Kidney capillary endothelial cell (primary cell): ENCODE results near the gene VIPR2.
A peak's percentile ranks its signal among the peaks of the same experiment; 100 is the strongest.

Source experiments
- DNase-seq: peaks from one replicate; pipeline ENCODE4 v3.0.0-alpha.2; 2018; ENCODE audit warnings: low spot score

VIPR2 gene

DNA sequence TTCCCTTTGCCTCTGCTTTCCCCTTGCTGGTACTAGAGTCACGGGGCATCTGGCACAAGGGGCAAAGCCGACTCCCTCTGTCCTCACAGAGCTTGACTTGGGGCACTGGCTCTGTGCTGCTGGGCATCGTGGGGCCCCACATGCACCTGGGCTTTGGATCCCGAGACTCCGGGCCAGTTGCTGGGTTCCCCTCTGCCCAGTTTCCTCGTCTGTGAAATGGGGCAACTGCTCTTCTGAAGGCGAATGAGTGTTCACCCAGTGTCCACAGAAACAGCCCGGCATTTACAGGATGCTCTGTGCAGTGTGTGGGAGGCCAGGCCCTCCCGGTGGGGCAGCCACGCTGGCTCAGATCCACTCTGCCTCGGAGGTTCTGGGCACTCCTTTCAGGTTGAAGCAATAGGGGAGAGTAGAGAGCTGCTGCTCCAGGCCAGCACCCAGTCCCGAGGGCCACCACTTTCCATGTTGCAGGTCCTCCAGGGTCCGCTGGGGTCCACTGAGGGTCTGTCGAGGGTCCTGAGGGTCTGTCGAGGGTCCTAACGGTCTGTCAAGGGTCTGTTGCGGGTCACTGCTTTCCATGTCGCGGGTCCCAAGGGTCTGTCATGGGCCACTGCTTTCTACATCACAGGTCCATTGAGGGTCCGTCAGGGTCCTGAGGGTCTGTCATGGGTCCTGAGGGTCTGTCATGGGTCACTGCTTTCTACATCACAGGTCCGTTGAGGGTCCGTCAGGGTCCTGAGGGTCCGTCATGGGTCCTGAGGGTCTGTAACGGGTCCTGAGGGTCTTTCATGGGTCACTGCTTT lies 103.6 kb downstream of the VIPR2 start:
- no peak for DNase-seq

GRCh38 chr7:159040146-159040545 lies 104.5 kb downstream of the VIPR2 start:
- DNase-seq = no peak

DNA sequence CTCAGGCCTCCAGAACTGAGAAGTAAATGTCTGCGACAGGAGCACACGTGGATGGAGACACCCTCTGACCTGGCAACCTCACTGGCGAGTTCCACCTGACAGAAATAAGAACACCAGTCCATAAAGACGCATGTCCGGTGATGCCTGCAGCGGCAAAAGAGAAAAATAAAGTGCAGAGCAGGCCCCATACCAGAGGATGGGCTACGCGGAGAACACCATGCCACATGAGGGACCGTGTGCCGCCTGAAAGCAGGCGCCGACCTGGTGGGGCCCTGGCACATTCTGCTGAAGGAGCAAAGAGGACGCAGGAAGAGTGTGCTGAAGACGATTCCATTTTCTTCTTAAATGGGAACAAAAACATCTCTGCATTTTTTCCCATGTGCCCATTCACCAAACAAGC lies 105.0 kb downstream of the VIPR2 start:
- DNase-seq = no peak

- DNase-seq = no peak
Observed at GRCh38 chr7:159038066-159038465, 106.6 kb downstream of the VIPR2 start.

DNA sequence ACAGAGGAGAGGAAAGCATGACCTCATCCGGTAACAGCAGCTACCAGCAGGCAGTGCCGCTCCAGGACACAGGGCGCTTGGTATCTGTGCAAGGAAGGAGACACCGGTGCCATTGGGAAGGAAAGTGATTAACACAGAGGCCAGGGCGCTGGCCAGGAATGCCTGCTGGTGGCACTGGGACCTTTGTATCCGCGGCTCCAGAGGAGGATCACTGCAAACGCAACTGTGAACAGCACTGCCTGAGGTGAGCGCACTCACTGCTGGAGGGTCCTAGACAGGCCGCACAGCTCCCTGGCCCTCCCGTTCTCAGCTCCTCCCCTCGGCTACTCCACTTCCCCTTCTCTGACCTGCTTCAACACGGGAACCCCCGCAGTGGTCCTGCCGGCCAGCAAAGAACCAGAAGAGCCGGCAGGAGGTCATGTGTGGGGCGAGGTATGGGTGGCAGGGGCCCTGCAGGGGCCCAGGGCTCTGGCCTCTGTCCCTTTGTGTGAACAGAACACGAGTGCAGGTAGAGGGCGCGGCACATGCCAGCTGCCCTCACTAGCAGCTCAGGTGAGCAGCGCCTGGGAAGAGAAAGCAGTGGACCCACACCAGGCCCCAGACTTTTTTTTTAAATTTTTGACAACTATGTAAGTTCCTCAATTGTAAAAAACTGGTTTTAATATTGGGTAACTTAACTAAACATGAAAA lies 107.6 kb downstream of the VIPR2 start:
- DNase-seq = no peak

DNA sequence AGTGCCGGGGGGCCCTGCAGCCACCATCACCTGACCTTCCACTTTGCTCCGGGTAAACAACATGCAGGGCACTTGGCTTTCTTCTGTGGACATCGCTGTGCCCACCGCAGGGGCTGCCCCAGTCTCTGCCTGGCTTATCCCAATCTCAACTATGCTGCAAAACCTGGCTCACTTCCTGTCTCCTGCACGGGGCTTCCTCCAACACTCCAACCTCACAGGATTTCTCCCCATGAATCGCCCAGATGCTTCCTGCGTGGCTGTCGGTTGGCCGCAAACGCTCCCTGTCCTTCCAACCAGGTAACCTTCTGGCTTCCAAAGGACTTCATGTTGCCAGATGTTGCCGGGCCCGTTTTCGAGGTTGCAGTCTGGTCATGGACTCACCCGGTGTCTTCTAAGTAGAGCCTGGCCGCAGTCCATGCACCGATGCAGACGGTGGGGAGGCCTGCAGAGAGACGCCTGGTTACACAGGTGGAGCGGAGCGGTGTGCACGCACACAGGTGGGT lies 109.0 kb downstream of the VIPR2 start:
- DNase-seq = no peak

DNA sequence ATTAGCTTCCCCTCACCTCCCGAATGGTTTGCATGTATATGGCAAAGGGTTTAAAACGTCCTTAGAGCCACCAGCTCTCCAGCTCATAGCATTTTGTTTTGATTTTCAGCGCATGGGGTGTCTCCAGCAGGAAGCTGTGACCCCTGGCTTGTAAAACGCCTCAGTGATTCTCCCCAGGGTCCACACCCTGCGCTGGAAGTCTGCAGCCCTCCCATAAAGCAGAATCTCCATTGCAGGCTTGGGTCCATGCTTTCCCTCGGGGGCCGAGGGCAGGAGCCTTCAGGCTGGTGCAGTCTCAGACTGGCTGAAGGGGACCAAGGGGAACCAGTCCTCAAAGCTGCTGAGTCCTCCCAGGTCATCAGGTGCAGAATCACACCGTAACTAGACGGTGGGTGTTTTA lies 109.7 kb downstream of the VIPR2 start:
- no peak for DNase-seq

GRCh38 chr7:159034394-159034793 lies 110.3 kb downstream of the VIPR2 start:
- DNase-seq = no peak

DNA sequence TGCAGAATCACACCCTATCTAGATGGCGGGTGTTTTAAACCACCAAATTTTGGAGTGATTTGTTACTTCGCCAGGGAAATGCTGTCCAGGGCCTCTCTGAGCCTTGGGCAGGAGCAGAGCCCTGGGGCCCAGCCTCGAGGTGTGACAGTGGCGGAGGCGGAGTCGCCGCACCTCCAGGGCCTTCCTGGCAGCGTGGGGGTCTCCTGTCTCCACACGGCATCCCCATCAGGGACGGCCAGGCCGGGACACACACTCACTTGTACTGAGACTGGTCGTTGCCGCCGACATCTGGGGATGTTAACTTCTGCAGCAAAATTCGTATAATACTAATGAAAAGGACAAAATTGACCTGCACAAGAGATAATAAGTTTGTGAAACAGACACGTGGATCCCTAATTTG lies 110.7 kb downstream of the VIPR2 start:
- DNase-seq = no peak

- no peak for DNase-seq
Observed at GRCh38 chr7:159033473-159033825, 111.2 kb downstream of the VIPR2 start.

DNA sequence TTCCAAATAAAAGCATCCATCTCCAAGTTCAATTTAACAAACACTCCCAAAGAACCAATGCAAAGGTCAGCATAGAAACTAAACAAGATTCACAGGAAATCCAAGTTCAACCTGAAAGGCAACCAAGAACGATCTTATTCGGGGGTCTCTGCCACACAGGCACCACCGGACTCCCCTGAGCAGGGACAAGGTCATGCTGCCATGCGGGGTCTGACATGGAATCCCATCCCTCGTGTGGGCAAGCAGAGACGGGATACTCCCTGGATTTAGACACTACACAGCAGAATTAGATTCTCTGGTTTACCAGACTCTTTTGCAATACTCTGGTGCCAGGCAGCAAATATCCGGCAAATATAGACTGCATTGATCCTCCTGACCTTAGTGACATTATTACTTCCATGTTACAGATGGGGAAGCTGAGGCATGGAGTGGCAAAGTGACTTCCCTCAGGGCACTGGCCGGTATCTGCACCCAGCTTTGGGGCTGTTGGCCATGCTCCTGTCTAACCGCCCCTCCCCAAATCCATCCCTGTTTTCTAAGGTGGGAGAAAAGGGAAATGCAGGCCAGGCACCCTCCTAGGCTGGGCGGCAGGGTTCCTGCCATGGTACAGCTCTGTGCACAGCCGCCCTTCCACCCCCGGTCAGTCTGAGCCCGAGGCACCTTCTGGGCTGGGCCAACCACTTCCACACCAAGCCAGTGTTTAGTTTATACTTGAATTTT lies 111.8 kb downstream of the VIPR2 start:
- DNase-seq = no peak

GRCh38 chr7:159032322-159032721 lies 112.3 kb downstream of the VIPR2 start:
- DNase-seq = no peak

- no peak for DNase-seq
Observed at GRCh38 chr7:159031750-159032149, 112.9 kb downstream of the VIPR2 start.

- no peak for DNase-seq
Observed at GRCh38 chr7:159031135-159031701, 113.4 kb downstream of the VIPR2 start.

DNA sequence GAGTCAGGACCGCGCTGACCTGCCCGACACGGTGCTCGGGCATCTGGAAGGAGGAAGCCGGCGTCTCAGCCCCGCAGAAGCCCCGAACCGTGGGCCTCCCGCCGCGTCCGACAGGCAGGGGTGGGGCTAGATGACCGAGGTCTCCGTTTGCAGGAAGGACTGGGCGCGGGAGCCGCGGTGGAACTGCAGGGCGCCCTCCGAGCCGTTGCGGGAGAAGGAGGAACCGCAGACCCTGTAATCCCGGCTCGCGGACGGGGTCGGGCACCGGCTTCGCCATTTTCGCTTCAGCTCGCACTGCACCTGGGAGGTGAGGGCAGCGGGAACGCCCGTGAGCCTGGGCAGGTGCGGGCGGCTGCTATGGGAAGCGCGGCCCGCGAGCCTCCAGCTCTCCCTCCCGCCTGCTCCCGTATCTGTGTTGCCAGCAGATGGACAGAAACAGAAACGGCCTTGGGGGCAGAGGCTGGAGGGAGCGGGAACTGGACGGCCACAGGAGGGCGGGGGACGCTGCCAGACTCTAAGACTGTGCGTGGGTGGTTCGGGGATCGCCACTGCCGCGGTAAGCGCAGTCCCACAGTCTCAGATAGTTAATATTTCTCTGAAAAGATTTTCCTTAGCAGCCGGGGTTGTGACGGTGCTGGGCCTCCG lies 114.1 kb downstream of the VIPR2 start:
- peak; percentile 5 for DNase-seq

- DNase-seq = no peak
Observed at GRCh38 chr7:159028508-159029401, 115.9 kb downstream of the VIPR2 start.

GRCh38 chr7:159027789-159028507 lies 116.7 kb downstream of the VIPR2 start:
- no peak for DNase-seq

- no peak for DNase-seq
Observed at GRCh38 chr7:159027056-159027788, 117.4 kb downstream of the VIPR2 start.

DNA sequence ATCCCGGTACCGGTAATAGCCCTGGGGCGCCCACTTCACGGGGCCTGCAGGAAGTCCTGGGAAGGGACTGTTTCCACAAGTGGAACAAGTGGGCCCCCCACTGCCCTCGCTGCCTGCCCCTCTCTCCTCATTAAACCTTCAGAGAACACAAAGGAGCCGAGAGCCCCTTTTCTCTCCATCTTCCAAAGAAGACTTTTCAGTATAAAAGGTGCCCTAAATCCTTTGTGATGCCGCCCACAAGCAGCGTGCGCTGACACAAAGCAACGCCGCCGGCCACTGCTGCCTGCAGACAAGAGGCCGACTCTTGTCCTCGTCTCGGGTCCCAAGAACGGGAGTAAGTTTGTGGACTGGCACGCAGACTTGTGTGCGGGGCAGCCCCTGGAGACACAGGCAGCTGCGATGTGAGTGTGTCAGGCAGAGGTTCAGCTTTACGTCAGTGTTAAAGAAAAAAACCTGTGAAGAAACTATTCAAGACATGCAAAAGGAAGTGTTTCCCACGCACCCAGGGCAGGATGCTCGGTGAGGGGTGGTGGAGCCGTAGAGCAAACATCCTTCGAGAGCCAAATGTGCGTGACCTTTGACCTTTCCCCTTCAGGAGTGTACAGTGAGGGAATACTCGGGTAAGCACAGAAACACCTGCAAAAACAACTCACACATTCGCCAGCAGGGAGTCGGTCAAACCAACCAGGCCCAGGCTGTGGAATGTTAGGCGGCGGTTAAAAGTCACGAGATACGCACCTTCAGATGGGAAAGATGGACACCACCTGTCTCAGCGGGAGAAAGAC lies 118.2 kb downstream of the VIPR2 start:
- DNase-seq = no peak
